IgD-negative memory B cell (primary cell): Measurements from ENCODE around the gene STK25. TPM values are rescaled to one million over a fixed set of nuclear protein-coding genes. Genes with fewer than 3 reads are reported as not detected.
A peak's percentile ranks its signal among the peaks of the same experiment; 100 is the strongest.
"Not testable (repeated sequence)": the region's sequence is repeated elsewhere in the genome, so short reads cannot be mapped to it uniquely, and the experiment has no call there.

Experiments
- H3K27ac Mint-ChIP-seq, 3 donors: one replicate each; pipeline ENCODE4 v1.8.0; 2020 to 2022; ENCODE audit warnings: mild to moderate bottlenecking in 3 of 3, mixed read lengths in 3 of 3, moderate library complexity in 1 of 3
- H3K27me3 Mint-ChIP-seq: one replicate; pipeline ENCODE4 v1.8.0; 2021; ENCODE audit warnings: mixed read lengths
- H3K36me3 Mint-ChIP-seq: one replicate; pipeline ENCODE4 v1.8.0; 2020; ENCODE audit warnings: mild to moderate bottlenecking, mixed read lengths
- H3K4me1 Mint-ChIP-seq, 3 donors: one replicate each; pipeline ENCODE4 v1.8.0; 2020 to 2022; ENCODE audit warnings: mixed read lengths in 3 of 3, mild to moderate bottlenecking in 1 of 3
- H3K4me3 Mint-ChIP-seq, 4 donors: one replicate each; pipeline ENCODE4 v1.8.0; 2020 to 2022; ENCODE audit warnings: mild to moderate bottlenecking in 4 of 4, mixed read lengths in 4 of 4, moderate library complexity in 3 of 4
- H3K9me3 Mint-ChIP-seq, 3 donors: one replicate each; pipeline ENCODE4 v1.8.0; 2020 to 2021; ENCODE audit warnings: mixed read lengths in 3 of 3, mild to moderate bottlenecking in 1 of 3
- polyA plus RNA-seq: library from polyadenylated mRNA; unstranded; fragments of 300-500 nt; fragmentation: Illumina TruSeq; gene quantifications from one replicate; pipeline ENCODE4 v1.2.3, GENCODE V29; 2021

STK25 gene
- polyA plus RNA-seq, 1 donor from 2014 or later = 90.5 TPM

DNA sequence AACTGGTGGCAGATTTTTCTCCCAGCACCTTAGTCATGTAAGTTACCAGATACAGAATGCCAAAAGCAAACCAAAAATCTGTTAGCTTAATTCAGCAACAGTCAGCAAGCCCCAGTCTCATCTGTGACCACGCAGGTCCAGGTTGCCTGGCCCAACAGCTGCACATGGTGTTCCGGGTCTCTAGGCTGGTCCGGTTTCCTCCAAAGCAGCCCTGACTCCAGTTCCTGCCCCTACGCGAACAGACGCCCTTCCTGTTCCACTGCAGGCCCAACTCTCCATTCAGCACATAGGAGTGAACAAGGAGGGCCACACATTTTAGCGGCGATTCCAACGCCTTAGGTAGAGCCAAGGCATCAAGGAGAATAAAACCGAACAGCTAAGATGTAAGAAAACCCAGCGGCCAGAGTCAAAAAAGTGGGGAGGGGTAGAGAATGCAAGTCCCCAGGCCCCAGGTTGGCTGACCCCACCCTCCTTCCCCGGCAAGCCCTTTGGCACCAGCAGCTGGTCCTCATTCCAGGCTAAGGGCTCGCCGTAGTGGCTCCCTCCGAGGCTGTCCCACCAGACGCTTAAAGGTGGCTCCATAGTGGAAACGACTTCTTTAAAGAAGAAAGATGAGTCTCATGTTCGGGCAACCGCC is 1.5 kb downstream of the STK25 start:
- no peaks in the 10 kb centered on the region for H3K27me3 Mint-ChIP-seq
- no peaks in the 10 kb centered on the region for H3K9me3 Mint-ChIP-seq
- peaks cover 4 to 13% (median 12%) of the 10 kb centered on the region in 3 donors for H3K4me1 Mint-ChIP-seq
- peaks cover 4% of the 10 kb centered on the region for H3K36me3 Mint-ChIP-seq
- H3K27ac Mint-ChIP-seq = peak overlapping the region in 1 of 3 donors; percentile 80
- peak overlapping the region; percentile 81 to 90 (median 88) for H3K4me3 Mint-ChIP-seq

DNA sequence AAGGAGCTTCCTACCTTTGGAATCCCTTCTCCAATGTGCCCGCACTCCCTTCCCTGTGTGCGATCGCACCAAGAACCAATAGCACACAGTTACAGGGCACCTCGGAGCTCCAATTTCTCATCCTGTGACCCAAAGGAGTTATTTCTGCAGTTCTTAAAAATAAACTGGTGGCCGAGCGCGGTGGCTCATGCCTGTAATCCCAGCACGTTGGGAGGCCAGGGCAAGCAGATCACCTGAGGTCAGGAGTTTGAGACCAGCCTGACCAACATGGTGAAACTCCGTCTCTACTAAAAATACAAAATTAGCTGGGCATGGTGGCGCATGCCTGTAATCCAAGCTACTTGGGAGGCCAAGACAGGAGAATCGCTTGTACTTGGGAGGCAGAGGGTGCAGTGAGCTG is 2.1 kb downstream of the STK25 start:
- H3K27ac Mint-ChIP-seq, H3K27me3 Mint-ChIP-seq, H3K9me3 Mint-ChIP-seq, H3K36me3 Mint-ChIP-seq: not testable (repeated sequence)
- peak overlapping the region in 2 of 4 donors; percentile 67 to 87 for H3K4me3 Mint-ChIP-seq
- peaks cover 4 to 13% (median 12%) of the 10 kb centered on the region in 3 donors for H3K4me1 Mint-ChIP-seq

DNA sequence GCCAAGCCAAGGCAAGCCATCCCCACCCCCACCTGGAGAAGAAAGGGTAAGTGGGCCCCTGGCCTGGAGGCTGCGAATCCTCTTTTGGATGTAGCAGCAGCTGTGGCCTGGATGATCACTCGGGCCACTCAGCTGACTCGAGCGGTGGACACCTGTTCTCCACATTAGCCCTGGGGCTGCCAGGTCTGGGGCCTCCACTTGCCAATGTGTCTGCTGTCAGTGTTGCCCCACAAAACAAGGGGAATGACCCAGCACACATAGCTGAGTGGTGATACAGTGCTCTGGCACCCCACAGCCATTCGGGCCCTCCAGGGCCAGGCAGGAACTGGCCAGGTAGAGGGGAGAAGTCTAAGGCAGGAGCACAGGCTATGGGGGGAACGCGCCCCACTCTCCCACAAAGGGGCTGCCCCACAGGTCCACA is 2.6 kb downstream of the STK25 start:
- H3K9me3 Mint-ChIP-seq = no peaks in the 10 kb centered on the region
- H3K4me1 Mint-ChIP-seq = peaks cover 4 to 13% (median 12%) of the 10 kb centered on the region in 3 donors
- H3K36me3 Mint-ChIP-seq = peaks cover 4% of the 10 kb centered on the region
- H3K4me3 Mint-ChIP-seq = peak overlapping the region in 2 of 4 donors; percentile 67 to 87
- H3K27me3 Mint-ChIP-seq = no peaks in the 10 kb centered on the region
- H3K27ac Mint-ChIP-seq = no peak overlapping the region

DNA sequence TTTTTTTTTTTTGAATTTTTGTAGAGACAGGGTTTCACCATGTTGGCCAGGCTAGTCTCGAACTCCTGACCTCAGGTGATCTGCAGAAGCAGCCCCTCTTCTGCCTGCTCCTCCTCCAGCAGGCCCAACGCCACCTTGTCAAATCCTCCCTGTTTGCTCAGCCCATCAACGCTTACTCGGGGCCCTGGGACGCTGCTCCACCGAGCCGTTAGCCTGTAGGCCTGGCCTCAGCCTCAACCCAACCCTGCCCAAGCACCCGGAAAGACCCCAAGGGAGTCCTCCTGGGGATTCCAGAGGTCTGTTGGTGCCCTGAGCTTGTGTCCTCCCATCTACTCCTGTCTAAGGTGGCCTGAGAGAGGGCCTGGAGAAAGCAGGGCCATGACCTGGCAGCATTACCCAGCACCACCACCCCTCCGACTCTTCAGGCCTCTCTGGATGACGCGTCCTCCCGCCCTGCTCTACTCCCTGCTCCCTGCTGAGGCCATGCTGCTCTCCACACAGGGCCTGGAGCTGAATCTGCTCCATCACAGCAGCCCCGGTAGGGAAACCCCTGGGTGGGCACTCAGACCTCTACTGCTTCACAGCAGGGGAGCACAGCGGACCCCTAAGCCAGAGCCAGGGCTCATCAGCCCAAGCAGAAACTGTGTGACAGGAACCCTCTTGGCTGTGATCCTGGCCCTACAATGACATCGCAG is 3.2 kb downstream of the STK25 start:
- Mint-ChIP-seq H3K4me1 (peaks cover 4 to 13% (median 11%) of the 10 kb centered on the region in 3 donors), H3K27me3 (no peaks in the 10 kb centered on the region), H3K36me3 (peaks cover 4% of the 10 kb centered on the region), H3K27ac (no peak overlapping the region), H3K4me3 (peak overlapping the region in 1 of 4 donors; percentile 87), H3K9me3 (no peaks in the 10 kb centered on the region)

DNA sequence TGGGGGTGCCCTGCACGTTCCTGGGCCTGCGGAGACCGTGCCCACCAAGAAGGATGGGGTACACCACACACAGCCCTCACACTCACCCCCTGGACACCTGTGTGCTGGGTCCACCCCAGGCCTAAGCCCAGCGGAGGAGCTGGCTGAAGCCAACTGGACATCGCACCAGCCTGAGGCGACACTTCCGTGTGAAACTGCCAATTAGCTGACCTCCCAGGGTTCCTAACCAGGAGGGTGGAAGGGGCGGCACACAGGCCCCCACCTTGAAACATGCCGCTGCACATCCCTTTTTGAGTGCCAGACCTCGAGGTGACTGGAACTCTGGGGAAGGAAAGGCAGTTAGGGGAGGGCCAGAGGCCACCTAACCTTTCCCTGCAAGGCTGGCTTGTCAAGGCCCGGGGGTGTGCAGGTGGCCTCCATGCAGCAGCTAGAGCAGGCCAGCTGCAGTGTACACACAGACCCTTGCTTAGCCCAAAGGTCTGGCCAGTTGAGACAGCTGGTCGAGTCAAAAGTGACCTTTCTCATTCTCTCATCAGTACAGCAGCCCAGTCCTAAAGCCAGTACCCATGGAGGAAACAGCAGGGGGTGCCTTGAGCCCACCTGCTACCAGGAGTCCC is 4.5 kb downstream of the STK25 start:
- no peaks in the 10 kb centered on the region for H3K27me3 Mint-ChIP-seq
- peak overlapping the region in 1 of 4 donors; percentile 62 for H3K4me3 Mint-ChIP-seq
- H3K27ac Mint-ChIP-seq = peak overlapping the region in 1 of 3 donors; percentile 76
- H3K9me3 Mint-ChIP-seq = no peaks in the 10 kb centered on the region
- H3K36me3 Mint-ChIP-seq = peaks cover 4% of the 10 kb centered on the region
- H3K4me1 Mint-ChIP-seq = peaks cover 0 to 9% (median 5%) of the 10 kb centered on the region in 3 donors

DNA sequence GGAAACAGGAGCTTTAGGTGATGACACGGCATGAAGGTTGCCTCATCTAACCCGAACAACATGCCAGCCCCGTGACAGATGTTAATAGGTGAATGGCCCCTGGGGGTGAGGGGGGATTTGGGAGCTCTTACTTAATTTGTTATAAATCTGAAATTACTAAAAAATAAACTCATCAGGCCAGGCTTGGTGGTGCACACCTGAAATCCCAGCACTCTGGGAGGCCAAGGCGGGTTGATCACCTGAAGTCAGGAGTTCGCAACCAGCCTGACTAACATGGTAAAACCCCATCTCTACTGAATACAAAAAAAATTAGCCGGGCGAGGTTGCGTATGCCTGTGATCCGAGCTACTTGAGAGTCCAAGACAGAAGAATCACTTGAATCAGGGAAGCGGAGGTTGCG is 6.1 kb downstream of the STK25 start:
- Mint-ChIP-seq H3K27ac (no peak overlapping the region), H3K4me1 (peaks cover 0 to 8% (median 5%) of the 10 kb centered on the region in 3 donors), H3K9me3 (no peaks in the 10 kb centered on the region), H3K36me3 (peaks cover 4% of the 10 kb centered on the region), H3K27me3 (no peaks in the 10 kb centered on the region), H3K4me3 (peak overlapping the region in 1 of 4 donors; percentile 29)

DNA sequence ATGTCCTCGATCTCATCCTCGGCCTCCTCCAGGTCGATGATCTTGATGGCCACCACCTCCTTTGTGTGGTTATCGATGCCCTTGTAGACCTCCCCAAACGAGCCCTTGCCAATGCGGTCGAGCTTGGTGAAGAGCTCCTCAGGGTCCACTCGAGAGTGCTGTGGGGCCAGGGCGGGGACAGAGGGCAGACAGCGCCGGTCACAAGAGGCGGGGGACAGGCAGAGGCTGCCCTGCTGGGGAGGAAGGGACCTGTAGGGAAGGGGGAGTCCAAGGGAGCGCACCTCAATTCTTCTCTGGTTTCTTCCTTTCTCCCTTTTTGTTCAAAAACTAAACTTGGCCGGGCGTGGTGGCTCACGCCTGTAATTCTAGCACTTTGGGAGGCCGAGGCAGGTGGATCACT is 6.8 kb downstream of the STK25 start:
- H3K27me3 Mint-ChIP-seq = no peaks in the 10 kb centered on the region
- H3K4me1 Mint-ChIP-seq = peaks cover 0 to 3% (median 2%) of the 10 kb centered on the region in 3 donors
- H3K4me3 Mint-ChIP-seq = no peak overlapping the region
- no peaks in the 10 kb centered on the region for H3K9me3 Mint-ChIP-seq
- H3K36me3 Mint-ChIP-seq = peaks cover 4% of the 10 kb centered on the region
- no peak overlapping the region for H3K27ac Mint-ChIP-seq

DNA sequence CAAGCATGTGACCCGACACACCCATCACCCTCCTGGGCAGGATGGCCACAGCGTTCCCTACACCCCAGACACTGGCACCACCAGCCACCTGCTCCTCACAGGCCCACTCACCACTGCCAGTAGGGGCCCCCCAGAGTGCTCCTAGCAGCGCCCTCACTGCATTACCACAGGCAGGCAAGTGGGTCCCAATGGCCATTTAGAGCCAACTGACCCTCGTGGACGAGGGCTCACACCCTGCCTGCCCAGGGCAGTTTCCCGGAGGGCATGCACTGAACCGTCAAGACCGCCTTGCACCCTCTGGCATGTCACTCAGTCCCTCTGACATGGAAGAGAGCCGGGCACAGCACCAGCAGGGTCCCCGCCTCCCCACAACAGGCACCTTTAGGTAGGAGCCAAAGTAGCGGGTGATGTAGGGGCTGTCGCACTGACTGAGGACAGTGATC is 7.3 kb downstream of the STK25 start:
- H3K4me1 Mint-ChIP-seq = peaks cover 0 to 3% (median under 1%) of the 10 kb centered on the region in 3 donors
- H3K9me3 Mint-ChIP-seq = no peaks in the 10 kb centered on the region
- no peaks in the 10 kb centered on the region for H3K27me3 Mint-ChIP-seq
- peaks cover 4% of the 10 kb centered on the region for H3K36me3 Mint-ChIP-seq
- no peak overlapping the region for H3K27ac Mint-ChIP-seq
- no peak overlapping the region for H3K4me3 Mint-ChIP-seq

DNA sequence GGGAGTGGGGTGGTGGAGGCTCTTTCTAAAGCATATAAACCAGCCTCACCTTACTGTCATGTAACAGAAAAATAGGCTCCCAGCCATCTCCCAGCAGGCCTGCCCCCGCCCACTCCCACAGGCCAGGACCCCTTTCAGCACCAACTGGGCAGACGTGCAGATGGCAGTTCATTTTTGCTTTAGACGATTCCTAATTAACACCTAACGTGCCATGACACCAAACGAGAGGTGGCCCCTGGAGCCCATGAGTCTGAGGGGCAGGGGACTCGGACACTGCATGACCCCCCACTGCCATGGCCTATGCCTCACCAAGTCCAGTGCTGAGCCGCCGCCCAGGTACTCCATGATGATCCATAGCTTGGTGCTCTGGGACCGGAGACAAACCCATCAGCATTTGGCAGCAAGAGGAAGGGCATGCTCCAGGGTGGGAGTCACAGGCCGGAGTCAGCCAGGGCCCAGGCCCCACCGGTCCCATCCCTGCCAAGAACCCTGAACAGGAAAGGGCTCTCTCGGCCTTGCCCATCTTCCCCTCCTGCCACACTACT is 7.9 kb downstream of the STK25 start:
- H3K27me3 Mint-ChIP-seq = no peaks in the 10 kb centered on the region
- H3K4me1 Mint-ChIP-seq = peaks cover 0 to 3% (median 0%) of the 10 kb centered on the region in 3 donors
- peaks cover 4% of the 10 kb centered on the region for H3K36me3 Mint-ChIP-seq
- H3K4me3 Mint-ChIP-seq = no peak overlapping the region
- peak overlapping the region in 1 of 3 donors; percentile 39 for H3K27ac Mint-ChIP-seq
- H3K9me3 Mint-ChIP-seq = no peaks in the 10 kb centered on the region

DNA sequence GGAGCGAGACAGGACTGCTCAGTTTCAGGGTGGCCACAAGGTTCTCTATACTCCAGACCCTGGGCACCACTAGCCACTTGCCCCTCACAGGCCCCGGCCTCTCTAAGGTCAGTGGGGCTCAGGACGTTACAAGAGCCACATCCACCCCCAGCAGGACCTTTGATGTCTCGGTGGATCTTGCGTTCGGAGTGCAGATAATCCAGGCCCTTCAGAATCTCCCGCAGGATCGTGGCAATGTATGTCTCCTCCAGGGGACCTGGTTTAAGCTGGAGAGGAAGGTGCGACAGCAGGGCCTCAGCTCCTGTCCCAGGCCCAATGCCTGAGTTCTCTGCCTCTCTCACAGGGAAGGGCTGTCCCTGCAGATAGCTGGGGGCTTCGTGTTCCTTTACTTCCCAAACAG is 8.4 kb downstream of the STK25 start:
- Mint-ChIP-seq H3K4me1 (no peaks in the 10 kb centered on the region), H3K4me3 (no peak overlapping the region), H3K36me3 (peaks cover 4% of the 10 kb centered on the region), H3K9me3 (no peaks in the 10 kb centered on the region), H3K27me3 (no peaks in the 10 kb centered on the region), H3K27ac (peak overlapping the region in 1 of 3 donors; percentile 39)

DNA sequence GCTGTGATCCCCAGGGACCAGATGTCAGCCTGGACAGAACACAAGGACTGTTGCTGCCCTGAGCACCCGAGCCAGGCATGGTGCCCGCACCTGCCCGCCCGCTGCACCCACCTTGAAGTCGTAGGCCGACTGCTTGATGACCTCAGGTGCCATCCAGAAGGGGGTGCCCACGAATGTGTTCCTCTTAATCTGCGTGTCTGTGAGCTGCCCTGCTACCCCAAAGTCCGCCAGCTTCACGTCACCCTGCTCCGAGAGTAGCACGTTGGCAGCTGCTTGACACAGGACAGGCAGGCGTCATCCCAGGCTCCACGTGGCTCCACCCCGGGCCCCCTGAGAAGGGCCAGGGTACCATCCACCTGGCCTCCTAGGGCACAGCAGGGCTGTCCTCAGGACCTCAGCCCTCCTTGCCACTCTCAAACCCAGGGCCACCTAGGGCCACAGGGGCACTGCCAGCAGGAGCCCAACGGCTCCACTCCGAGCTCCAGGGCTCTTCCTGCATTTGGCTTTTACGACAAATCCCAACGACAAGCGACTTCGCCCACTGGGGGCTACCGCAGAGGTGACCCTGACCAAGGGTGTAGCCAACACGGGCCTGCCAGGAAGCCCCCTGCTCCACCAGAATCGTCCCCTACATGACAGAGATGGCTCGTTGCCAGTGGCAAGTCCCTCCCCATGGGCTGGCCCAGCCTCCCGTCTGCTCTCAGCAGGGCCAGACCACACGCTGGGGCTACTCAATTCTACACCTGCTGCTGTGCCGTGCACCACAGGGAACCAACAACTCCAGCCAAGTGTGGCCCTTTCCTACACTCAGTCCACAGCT is 9.0 kb downstream of the STK25 start:
- no peaks in the 10 kb centered on the region for H3K27me3 Mint-ChIP-seq
- H3K4me3 Mint-ChIP-seq = no peak overlapping the region
- no peaks in the 10 kb centered on the region for H3K4me1 Mint-ChIP-seq
- H3K9me3 Mint-ChIP-seq = no peaks in the 10 kb centered on the region
- peak overlapping the region in 1 of 3 donors; percentile 50 for H3K27ac Mint-ChIP-seq
- H3K36me3 Mint-ChIP-seq = peaks cover 4% of the 10 kb centered on the region

DNA sequence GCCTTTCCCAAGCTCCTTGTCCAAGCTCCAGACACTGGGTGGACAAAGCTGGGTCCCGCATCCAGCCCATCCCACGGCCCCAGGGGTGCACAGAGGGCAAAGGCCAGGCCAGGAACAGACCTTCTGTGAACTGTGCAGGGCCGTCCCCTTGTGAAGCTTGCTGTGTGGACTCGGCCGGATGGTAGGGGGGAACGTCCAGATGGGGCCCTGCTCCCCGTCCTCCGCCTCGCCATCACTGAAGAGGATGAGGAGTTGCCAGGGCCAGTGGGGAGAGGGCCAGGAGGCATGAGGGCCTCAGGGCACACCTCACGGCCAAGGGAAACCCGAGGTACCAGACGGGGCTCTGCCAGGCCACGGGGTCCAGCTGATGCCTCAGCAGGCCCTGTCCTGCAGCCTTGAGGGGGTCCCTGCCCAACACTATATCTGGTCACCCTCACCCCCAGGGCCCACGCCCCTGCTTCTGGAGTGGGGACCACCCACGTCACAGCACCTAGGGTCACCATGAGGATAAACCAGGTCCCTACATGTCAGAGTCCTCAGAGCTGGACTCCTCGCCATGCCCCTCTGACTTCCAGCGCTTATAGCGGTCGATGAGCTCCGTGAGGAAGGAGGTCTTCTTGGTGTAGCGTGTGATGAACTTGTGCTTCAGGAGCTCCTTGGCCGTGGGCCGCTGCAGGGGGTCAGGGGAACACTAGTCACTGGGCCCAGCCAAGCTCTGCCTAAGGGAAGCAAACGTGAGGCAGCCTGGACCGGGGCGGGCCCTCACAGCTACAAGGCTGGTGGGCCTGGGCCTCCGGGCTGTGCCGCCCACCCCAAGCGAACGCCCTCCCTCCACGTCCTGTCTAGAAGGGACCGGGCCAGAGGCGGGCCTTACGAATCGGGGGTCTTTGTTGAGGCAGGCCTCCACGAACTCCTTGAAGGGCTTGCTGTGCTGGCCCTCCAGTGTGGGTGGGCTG is 10.0 kb downstream of the STK25 start:
- no peak overlapping the region for H3K4me3 Mint-ChIP-seq
- H3K27ac Mint-ChIP-seq = no peak overlapping the region
- no peaks in the 10 kb centered on the region for H3K4me1 Mint-ChIP-seq
- H3K27me3 Mint-ChIP-seq = no peaks in the 10 kb centered on the region
- peaks cover 4% of the 10 kb centered on the region for H3K36me3 Mint-ChIP-seq
- H3K9me3 Mint-ChIP-seq = no peaks in the 10 kb centered on the region

DNA sequence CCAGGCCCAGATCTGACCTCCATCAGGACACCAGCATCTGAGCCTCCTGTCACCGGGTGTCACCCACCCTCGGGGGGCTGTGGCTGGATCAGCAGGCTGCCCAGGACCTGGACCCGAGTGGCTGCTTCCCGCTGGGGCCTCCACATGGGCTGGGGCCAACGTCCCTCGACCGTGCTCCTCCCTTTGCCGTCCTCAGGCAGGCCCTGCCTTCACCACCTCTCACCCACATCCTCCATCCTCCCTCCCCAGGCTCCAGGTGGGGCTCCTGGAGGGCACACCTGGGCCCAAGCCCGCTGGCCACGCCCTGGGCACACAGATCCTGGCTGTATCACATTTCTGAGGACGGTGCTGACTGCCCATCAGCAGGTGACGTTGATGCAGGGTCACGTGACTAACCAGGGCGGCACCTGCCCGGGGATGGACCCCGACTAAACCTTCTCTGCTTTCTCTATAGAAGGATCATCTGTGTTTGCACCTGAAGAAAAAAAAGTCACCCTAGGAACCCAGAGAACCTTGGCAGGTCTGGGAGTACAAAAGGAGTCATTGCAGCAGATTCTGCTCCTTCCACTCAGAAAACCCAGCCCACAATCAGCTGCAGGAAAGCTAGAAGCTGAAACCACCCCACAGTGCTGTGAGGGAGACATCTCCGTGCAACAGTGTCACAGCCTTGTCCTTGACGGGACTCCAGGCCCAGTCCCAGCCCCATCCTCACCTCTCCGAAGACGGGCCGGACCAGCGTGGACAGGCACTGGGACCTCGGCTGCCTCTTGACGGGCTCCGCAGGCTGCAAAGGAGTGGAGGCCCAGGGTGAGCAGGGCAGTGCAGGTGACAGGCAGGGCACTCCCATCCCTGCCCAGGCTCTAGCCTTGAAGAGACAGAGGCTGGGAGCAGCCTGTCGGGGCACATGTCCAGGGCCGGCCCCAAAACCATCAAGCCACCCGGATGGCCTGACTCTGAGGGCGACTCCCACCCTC is 11.2 kb downstream of the STK25 start:
- Mint-ChIP-seq H3K4me3 (no peak overlapping the region), H3K27me3 (no peaks in the 10 kb centered on the region), H3K4me1 (no peaks in the 10 kb centered on the region), H3K27ac (no peak overlapping the region), H3K9me3 (no peaks in the 10 kb centered on the region), H3K36me3 (peaks cover 2% of the 10 kb centered on the region)
